HUDEP-2 (cell line): ENCODE results near the gene PDZK1IP1.
A peak's percentile ranks its signal among the peaks of the same experiment; 100 is the strongest.

Experiments used
- DNase-seq, 76 experiments: peaks; one replicate each; lab custom pipeline; 2025; ENCODE audit not compliant: unreplicated experiment in 76 of 76; lab: John Stamatoyannopoulos, UW

Gene PDZK1IP1

DNA sequence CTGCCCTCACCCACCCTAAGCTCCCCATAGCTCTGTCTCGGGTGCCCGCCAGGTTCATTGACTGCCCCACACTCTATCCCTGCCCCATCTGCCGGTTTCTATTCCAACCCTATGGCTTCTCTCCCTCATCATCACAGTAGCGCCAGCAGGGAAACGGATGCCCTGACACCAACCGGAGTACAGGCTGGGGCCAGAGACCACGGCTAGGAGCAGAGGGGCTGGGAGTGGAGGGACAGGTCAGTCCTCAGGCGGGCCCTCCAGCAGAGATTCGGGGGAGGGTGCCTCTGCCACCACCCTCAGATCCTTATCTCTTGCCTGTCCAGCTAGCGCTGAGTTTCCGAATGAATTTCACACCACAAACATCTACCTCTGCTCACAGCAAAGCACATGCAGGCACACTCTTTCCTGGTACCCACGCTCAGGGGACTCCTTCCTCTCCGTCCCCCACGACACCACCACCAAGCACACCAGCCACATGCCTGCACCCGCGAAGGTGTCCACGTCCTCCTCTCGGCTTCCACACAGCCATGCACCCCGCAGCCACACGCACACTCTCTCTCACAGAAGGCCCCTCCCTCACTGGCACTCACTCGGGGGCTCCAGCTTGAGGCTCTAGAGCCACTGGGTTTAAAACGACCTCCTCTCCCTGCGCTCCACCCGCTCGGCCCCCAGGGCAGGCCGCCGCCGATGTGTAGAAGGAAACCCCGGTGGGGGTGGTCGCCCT lies 35.0 kb upstream of the PDZK1IP1 start:
- peak in 12 of 76 experiments; percentile 16 to 48 (median 28) for DNase-seq

GRCh38 chr1:47223921-47224675 lies 34.3 kb upstream of the PDZK1IP1 start:
- DNase-seq, result no peak

DNA sequence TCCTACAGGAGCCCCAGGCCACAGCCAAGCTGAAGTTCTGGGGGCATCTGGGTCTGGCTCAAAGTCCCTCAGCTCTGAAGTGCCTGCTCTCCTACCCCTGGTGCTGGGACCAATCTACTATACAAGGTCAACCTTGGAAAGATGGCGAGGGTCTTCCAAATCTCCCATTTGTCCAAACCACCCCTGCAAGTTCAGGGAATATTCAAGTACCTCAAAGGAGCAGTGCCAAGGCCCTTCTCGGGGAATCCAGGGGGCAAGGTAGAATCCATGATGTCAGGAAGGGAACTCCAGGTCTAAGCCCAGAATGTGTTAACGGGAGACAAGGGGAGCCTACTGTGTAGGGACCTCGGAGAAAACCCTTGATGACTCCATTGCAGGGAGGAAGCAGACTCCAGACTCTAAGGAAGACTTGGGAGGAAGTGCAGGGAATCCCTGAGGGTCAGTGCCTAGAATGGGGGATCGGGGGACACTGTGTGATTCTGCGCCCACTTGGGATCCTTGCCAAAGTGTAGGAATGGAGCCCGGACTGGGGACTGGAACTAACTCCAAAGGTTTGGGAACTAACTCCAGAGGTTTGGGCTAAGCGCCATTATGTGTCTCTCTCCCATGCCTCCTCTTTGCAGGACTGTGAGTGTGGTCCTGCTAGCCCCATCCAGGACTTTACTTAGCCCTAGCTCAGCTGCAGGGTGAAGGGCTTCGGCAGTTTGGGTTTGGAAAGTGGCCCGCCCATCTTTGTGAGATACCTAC lies 33.5 kb upstream of the PDZK1IP1 start:
- no peak for DNase-seq

DNA sequence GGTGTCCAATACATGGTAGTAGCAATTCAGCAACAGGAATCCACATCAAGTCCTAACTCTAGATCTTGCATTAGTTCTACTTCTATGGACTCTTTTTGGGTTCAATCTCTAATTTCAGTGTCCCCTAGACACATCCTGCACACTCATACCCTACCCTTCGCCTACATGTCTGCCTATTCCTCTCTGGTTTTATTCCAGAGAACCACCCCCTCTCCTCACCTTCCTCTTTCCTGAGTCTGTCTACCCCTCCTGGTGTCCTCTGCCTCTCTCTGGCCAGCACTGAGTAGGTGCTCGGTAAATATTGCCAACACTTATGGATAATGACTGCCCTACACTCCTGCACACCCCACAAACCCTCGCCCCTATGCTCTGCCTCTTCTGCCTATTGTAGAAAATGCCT lies 32.6 kb upstream of the PDZK1IP1 start:
- DNase-seq, result no peak

- DNase-seq, result no peak
These were observed 29.9 kb upstream of the PDZK1IP1 start for GRCh38 chr1:47219590-47220220.

DNA sequence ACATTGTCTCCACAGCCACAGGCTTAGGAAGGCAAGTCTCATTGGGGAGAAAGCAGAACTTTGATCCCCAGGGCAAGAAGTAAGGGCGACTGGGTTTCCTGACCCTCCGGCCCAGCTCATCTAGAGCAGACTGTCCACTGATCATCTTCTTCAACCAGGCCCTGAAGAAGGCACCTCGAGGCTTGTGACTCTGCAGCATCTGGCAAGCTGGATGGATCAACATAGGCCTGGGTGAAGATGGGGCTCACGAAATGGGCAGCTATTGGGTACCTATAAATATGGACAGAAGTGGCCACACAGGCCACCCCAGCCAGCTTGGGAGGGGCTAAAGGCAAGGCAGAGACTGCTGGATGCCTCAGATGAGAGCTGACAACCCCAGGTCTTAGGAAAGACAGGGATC lies 29.2 kb upstream of the PDZK1IP1 start:
- no peak for DNase-seq

DNA sequence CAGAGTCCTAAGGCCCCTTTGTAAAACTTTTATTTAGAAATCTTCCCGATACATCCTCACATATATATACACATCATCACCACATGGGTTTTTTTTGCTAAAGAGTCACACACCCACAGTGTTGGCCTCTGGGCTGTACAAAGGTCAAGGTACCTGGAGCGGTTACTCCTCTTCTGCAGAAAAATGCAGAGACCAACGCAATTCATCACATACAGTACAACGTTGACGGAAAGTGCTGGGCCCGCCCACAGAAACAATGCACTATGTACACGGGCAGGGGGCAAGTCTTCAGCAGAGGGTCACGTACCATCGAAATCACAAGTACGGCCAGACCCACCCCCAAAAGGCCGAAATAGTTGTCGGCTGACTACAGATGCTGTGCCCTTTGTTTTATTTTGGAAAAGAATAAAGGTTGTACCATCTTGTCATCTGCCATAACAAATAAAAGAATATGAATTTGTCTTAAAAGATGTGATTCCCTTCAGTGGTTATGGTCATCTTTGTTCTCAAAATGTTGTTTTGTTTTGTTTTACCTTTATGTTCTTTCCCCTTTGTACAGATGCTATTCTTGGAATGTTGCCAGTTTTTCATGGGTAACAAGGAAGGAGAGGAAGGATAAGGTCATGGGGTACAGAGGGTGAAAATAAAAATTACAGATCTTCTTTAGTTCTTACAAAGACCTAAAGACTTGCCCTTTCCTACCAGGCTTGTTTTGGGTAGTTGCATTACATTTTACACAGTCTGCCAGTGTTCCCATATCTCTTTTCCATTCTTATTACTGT lies 26.6 kb upstream of the PDZK1IP1 start:
- no peak for DNase-seq

DNA sequence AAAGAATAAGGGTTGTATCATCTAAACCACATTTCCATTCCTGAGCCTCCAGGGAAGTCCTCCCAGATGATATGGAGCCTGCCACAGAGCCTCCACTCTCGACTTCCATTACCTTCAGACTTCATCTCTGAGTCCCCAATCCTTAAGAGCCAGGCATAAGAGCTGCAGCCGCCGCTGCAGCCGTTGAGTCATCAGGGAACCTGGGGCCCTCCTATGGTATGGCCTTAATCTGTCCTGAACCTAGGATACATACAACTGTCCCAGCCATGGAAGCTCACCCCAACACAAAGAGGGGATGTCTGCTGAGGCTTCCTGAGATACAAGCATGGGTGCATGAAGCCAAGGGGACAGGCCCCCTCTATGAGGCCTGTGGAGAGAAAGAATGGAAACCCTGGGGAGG lies 25.9 kb upstream of the PDZK1IP1 start:
- no peak for DNase-seq

DNA sequence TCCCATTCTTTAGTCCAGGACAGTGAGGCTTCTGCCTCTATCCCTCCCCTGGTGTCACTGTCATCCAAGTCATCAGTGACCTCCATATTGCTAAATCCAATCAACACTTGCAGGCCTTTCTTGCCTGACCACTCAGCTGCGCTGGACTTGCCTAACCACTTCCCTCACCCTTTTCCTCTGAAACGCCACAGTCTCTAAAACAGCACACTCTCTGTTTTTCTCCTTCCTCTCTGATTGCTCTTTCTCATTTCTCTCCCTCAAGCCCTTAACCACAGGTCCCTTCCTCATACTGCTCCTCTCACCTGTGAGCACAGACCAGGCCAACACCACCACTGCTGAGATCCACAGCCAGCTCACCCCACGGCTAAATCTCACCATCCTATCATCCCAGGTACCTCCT lies 24.7 kb upstream of the PDZK1IP1 start:
- no peak for DNase-seq

- peak in 75 of 76 experiments; percentile 25 to 89 (median 71) for DNase-seq
These were observed 23.6 kb upstream of the PDZK1IP1 start for GRCh38 chr1:47213230-47213963.

GRCh38 chr1:47212636-47213229 lies 22.9 kb upstream of the PDZK1IP1 start:
- no peak for DNase-seq

GRCh38 chr1:47211796-47212269 lies 22.0 kb upstream of the PDZK1IP1 start:
- peak in 2 of 76 experiments; percentile 9 to 18 for DNase-seq

DNA sequence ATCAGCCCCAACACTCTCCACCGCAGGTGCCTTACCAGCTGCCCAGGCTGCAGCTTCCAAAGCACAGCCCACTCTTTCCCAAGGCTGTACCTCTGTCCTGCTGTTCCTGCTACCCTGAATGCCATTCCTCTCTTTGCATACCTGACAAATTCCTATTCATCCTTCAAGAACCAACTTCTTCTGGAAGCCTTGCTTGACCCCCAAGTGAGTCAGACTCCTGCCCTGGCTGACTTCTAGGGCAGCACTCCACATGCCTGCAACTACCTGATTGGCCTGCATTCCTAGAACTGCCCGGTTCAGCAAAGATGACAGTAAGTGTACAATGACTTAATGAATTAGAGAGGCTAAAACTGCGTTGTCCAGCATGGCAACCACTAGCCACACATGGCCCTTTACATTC lies 20.8 kb upstream of the PDZK1IP1 start:
- DNase-seq, result no peak

DNA sequence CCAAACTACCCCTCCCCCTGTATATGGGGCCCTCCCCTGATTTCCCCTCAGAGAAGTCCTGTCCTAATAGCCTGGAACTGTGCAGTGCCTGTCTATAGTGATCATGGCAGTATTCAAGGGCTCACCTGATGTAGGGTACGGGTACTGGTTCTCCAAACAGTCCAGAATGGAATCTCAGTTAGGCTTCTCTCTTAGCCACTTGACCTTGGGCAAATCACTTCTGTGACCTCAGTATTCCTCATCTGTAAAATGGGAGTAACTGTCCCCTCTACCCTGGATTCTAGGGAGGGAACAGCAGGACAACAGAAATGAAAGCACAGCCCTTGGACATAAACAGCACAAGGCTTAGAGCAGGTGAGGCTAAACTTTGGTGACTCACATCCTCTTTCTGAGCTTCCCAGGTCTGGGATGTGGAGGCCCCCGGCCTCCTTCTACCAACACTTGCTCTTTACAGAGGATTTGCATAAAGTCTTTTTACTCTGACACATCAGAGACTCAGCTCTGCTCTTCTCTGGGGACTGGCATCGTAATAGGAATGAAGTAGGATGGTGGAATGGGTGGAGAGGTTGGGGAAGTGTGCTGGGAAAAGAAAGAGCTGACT lies 20.0 kb upstream of the PDZK1IP1 start:
- no peak for DNase-seq

GRCh38 chr1:47209091-47209490 lies 19.3 kb upstream of the PDZK1IP1 start:
- DNase-seq, result no peak

DNA sequence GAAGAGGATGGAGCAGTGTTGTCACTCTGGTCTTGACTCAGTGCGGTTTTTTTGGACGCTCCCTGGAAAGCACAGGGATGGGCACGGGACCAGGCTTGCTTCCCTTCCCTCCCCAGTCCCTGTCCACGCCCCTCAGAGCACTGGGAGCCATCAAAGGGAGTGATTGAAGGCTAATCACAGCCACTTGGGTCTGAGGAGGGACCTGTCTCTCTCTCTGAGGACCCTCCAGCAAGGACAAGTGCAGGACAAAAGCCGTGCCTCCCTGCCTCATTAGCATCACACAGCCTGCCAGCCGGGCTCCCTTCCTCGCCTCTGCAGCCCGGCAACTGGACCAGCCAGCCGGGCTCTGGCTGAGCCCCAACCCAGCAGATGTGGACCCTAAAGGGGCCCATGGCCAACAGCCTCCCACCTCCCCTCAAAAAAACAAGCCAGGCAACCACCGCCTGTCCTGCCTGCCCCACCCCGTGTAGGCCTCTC lies 18.6 kb upstream of the PDZK1IP1 start:
- DNase-seq, result no peak

DNA sequence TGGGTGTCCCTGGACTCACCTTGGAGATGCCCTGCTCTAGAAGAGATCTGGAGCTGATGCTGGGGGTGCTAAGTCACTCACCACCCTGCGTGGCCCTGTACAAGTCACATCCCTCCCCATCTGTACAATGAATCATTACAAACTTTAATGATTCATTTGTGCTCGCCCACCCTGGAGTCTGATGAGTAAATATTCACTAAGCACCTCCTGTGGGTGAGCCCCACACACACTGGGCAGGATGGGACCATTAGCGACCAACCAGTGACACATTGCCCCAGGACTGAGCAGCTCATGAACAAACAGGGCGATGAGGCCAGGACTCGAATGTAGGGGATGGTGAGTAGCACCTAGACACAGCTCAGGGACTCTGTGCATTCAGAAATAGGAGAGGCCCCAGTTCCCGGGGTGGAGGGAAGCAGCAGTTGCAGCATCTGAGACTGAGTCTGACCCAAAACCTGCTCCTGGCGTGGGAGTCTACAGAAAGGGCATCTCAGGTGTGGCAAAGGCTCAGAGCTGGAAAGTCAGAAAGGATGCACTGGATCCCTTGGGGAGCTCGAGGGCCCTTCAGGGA lies 18.1 kb upstream of the PDZK1IP1 start:
- no peak for DNase-seq

DNA sequence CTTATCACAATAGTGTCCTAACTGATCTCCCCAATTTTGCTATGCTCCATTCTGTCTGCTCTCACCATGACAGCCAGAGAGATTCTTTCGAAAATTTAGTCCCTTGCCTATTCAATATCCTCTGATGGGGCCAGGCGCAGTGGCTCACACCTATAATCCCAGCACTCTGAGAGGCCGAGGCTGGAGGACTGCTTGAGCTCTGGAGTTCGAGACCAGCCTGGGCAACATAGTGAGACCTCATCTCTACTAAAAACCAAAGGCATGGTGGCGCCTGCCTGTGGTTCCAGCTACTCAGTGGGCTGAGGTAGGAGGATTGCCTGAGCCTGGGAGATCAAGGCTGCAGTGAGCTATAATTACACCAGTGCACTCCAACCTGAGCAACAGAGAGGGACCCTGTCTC lies 16.1 kb upstream of the PDZK1IP1 start:
- no peak for DNase-seq
